Transverse colon (tissue), 4 donors: ENCODE data around the gene MIDN.

Source experiments
- EP300 ChIP-seq: sonication (generic); formaldehyde crosslinking; IDR thresholded peaks from one replicate; pipeline ENCODE4 v1.6.1; 2017; ENCODE audit warnings: antibody characterized with exemption, low read depth
- POLR2A ChIP-seq: fragments of 450-650 bp; IDR thresholded peaks from one replicate; pipeline ENCODE4 v1.6.1; 2016; ENCODE audit warnings: antibody characterized with exemption, mild to moderate bottlenecking, moderate library complexity
- POLR2AphosphoS5 ChIP-seq, 3 donors: sonication (generic); formaldehyde crosslinking; IDR thresholded peaks; one replicate each; pipeline ENCODE4 v1.6.1; 2016; ENCODE audit warnings: antibody characterized with exemption in 3 of 3
- TF ChIP-seq, protein P1 (sequence below), 5 experiments: fragments of 200-600 bp in 3 of 5; fragments of 450-650 bp in 2 of 5; sonication (generic) in 3 of 5; IDR thresholded peaks; 1 replicate in 2 of 5; 2 replicates in 3 of 5; pipeline ENCODE4 v1.5.1; 2016 to 2017; ENCODE audit warnings: antibody characterized with exemption in 5 of 5, inconsistent platforms in 3 of 5, mild to moderate bottlenecking in 2 of 5, moderate library complexity in 1 of 5

DNA sequence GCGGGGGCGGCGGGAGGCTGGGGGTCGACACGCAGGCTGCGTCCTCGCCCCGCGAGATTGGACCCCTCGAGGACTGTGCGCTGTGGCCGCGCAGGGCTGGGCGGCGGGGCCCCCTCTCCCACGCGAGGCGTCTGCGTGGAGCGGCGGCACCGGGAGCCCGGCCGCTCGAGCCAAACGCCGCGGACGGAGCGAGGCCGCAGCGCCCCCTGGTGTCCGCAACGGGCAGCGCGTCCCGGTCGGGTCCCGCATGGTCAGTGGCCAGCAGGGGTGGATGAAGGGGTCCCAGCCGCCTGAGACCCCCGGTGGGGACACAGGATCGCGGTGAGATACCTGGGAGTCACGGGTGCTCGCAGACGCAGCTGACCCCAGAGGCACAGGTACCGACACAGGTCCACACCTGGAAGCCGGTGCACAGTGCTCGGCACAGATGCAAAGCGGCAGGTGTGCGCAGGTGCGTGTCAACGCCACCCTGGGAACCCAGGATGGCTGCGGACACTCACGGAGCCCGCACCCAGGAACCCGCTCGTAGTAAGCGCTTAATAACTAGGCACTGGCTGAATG is 18.6 kb downstream of the MIDN start:
- TF ChIP-seq, protein P1, sequence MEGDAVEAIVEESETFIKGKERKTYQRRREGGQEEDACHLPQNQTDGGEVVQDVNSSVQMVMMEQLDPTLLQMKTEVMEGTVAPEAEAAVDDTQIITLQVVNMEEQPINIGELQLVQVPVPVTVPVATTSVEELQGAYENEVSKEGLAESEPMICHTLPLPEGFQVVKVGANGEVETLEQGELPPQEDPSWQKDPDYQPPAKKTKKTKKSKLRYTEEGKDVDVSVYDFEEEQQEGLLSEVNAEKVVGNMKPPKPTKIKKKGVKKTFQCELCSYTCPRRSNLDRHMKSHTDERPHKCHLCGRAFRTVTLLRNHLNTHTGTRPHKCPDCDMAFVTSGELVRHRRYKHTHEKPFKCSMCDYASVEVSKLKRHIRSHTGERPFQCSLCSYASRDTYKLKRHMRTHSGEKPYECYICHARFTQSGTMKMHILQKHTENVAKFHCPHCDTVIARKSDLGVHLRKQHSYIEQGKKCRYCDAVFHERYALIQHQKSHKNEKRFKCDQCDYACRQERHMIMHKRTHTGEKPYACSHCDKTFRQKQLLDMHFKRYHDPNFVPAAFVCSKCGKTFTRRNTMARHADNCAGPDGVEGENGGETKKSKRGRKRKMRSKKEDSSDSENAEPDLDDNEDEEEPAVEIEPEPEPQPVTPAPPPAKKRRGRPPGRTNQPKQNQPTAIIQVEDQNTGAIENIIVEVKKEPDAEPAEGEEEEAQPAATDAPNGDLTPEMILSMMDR (IDR thresholded peaks at IDR 0.05): peak; percentile 91 to 99 (median 96)
- TF ChIP-seq POLR2AphosphoS5 (IDR thresholded peaks at IDR 0.05) (peak in 1 of 3 donors; percentile 30), POLR2A (no peak), EP300 (no peak)
